GM21360 (cell line): Measurements from ENCODE around the gene OLR1.

ENCODE experiments used
- ATAC-seq: cut with Tn5 transposase; IDR thresholded peaks from one replicate; pipeline ENCODE4 v1.9.1; 2021; ENCODE audit warnings: mild to moderate bottlenecking, moderate library complexity; ENCODE audit not compliant: unreplicated experiment

The OLR1 gene

GRCh38 chr12:10154145-10154496 is 17.8 kb downstream of the OLR1 start:
- no peak for ATAC-seq

DNA sequence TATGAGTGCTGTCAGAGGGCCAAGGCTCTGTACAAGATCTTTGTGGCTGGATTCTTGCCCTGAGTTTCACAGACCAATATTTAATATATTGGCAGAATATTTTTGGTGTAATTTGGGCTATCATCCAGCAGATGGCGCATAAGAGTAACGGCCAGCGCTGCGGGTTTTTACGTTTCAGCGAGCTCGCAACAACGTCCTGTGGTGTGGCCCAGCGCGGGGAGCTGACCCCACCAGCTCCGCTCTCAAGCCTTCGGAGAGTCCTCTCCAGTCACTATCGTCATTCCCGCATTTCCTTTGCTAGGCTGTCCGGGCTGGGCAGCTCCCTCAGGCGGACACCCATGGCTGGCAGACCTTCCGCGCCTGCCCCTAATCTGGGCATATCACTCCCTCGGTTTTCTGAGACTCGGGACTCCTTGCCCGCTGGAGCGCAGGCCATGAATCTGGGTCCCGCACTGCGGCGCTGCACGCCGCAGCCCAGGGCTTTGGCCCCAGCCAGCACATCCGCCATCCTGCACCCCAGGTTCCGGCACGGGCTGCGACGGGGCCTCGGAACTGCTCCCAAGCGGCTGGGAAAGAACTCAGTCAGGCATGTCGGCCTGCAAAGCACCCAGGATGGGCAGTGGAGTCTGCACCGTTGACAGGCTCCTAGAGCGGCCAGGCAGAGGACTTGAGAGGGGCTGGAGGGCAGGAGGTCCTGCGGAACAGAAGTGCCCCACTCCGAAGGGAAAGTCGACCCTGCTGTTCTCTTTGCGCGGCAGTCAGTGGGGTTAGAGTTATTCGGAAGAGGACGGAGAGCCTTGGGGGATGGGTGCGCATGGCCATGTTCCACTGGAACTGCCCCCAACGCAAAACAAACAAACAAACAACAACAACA is 18.4 kb downstream of the OLR1 start:
- peak; percentile 58 for ATAC-seq

GRCh38 chr12:10151621-10152020 is 20.3 kb downstream of the OLR1 start:
- no peak for ATAC-seq

DNA sequence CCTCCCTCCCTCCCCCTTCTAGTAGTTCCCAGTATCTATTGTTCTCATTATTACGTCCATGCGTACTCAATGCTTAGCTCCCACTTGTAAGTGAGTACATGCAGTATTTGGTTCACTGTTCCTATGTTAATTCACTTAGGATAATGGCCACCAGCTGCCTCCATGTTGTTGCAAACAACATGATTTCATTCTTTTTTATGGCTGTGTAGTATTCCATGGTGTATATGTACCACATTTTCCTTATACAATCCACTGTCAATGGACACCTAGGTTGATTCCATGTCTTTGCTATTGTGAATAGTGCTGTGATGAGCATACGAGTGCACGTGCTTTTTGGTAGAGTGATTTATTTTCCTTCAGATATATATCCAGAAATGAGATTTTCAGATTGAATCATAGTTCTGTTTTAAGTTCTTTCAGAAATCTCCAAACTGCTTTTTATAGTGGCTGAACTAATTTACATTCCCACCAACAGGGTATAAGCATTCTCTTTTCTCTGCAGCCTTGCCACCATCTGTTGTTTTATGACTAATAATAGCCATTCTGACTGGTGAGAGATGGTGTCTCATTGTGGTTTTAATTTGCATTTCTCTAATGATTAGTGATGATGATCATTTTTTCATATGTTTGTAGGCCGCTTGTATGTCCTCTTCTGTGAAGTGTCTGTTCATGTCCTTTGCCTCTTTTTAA is 24.1 kb downstream of the OLR1 start:
- ATAC-seq = peak; percentile 69

DNA sequence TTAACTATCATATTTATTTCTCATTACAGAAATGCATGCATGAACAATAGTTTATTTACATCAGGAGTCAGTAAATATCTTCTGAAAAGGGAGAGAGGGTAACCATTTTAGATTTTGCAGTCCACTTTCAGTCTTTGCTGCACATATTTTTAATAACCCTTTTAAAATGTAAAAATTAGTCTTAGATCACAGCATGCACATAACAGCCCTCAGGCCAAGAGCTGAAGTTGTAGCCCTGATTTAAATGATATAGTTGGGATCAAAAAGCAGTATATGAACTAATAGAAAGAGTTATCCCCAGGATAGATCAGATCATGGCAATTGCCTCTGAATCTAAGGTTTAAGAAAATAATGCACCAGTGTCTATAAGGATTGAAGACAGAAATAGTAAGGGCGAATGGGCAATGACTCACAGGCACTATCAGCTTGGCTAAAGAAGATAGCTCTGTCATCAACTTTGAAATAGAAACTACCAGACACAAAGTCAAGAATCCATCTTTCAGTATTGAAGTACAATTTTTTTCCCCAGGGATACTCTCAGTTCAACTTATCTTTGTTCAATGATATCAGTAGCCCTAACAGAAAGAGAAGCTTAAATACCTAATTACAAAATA is 28.8 kb downstream of the OLR1 start:
- ATAC-seq = no peak

DNA sequence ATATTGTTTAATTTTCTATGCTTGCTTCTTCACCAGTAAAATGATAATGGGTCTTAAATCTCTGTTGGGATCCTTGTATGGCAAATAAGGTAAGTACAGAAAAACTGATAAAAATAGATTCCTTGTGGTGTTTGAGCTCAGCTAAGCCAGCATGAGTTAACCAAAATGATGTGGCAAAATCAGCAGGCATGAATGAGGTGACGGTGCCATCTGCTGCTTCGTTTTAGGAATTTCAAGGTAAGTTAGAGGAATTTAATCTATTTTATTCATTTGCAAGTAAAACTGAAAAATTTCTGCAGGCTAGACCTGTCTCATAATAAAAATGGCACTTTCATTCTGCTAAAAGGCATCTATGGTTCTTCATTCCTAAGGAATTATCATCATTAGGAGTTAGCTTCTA is 31.9 kb downstream of the OLR1 start:
- no peak for ATAC-seq

DNA sequence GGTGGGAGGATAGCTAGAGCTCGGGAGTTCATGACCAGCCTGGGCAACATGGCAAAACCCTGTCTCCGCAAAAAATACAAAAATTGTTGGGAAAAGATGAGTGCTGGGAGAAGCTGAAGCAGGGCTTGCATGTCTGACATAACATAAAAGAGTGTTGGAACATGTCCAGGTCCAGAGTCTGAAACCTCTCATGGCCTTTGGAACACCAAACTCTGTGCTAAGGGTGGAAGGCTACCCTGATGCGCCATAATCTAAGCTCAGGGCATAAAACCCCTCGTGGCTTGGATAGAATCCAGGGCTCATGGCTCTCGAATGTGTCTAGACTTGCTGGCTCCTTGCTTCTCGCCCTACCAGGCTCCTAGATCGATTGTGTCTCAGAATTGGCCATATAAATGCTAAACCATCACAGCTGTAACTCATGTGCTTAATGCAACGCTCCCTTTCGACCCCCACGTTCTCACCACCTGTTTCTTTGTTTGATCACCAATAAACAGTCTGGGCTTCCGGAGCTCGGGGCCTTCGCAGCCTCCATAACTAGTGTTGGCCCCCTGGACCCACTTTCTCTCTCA is 35.2 kb downstream of the OLR1 start:
- ATAC-seq = no peak

DNA sequence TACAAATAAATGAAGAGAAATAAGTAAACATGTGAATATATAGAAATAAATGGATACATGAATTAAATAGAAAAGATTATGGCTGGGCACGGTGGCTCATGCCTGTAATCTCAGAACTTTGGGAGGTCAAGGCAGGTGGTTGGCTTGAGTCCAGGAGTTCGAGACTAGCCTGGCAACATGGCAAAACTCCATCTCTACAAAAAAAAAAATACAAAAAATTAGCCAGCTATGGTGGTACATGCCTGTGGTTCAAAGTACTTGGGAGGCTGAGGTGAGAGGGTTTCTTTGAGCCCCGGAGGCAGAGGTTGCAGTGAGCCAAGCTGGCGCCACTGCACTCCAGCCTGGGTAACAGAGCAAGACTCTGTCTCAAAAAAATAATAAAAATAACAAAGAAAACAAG is 36.8 kb downstream of the OLR1 start:
- no peak for ATAC-seq

DNA sequence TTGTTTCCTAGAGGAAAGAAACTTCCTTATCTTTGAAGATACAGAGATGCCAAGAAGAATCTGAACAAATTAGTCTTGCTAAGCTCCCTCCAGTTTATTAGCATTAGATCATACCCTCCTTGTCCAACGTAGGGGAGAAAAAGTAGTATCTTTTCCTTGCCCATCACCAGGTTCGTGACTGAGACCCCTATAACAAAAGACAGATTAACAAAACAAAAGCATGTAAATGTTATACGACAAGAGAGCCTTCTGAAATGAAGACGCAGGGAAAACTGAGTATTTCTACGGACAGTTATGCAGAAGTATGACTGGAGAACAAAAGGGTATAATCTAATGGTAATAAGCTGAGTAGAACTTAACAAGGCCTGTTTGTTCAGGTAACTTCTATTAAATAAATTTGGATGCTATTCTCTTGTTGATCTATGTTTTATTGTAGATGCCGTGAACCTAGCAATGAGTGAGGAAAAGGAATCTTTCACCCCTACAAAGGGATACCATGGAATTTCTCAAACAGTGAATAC is 39.0 kb downstream of the OLR1 start:
- ATAC-seq = no peak

DNA sequence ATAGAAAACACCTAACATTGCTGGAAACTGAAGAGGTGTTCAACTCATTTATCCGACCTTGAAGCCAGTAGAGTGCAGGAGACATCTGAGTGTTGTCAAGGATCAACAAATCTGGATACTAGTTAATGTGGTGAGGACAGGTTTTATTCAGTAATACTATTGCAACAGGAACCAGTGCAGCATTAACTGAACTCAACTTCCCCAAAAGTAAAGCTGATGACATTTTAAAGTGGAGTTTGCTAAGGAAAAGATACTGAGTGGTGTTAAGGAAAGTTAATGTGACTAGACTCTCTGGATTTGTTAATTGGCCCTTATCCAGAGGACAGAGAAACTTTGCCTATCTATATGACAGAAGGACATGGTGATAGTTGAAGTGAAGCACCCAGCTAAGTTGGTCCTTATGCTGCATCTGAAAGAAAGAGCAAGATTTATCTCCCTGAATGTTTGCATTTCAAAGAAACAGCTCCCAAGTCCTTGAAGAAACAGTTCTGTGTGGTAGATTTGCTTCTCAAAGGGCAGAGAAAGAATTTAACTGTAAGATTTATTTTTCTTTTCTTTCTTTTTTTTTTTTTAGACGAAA is 40.7 kb downstream of the OLR1 start:
- ATAC-seq = no peak

DNA sequence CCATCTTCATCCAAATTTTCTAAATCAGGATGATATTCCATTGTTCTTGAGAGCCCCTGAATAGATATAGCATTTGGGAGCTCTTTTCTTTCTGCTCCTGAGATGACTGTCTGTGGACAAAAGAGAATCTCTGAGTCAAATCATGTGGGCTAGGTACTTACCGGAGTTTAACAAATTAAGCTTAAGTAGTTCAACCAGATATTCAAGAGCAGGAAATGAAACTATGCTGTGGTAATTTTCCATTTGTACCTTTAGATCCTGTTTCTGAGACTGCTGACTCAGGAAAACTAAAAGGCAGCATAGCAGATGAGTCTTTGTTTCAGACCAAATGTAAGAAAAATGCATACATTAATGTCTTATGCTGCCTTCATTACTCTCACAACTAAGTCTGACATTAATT is 41.9 kb downstream of the OLR1 start, which contains the start of gene CLEC7A:
Gene CLEC7A (minus strand): TSS at position 158 of the 400 bp plus-strand sequence. CDS start 117 bp downstream, at position 41.
- peak; percentile 93 for ATAC-seq

DNA sequence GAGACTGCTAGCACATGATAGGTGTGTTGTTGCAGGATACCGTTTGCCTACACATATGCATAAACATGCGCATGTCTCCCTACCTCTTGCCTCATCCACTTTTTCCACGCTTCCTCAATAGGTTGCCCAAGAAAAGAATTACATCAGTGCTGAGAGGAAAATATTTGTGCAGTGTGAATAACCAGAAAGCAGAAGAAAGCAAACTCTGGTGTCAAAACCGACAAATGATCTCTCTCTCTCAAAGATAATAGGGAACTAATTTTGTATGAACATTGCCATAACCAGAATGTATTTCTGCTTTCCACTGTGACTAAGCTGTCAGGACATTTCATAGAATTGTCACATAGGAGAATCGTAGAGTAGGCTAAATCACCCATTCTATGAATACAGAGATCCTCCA is 43.2 kb downstream of the OLR1 start:
- ATAC-seq = no peak

- ATAC-seq = no peak
Measured at GRCh38 chr12:10126413-10126812, 45.5 kb downstream of the OLR1 start.

- ATAC-seq = no peak
Measured at GRCh38 chr12:10122689-10123088, 49.2 kb downstream of the OLR1 start.

- no peak for ATAC-seq
Measured at GRCh38 chr12:10121278-10121677, 50.7 kb downstream of the OLR1 start.

DNA sequence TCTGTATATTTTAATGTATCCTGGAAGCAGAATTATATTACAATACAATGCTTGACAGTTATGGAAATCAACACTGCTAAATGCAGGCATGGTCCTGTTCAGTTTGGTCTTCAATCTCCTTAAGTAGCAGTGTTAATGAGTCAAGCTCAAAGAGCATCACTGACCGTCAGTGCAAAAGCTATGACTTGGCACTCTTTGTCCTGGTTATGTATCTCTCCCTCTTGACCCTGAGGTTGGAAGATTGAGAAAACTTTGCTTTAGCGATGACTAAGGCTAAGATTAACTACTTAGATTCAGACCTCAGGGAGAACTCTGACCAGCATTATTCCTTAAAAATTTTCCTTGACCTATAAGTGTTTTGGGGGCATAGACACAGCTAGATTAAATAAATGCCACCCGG is 52.9 kb downstream of the OLR1 start:
- no peak for ATAC-seq

- ATAC-seq = no peak
Measured at GRCh38 chr12:10115890-10116289, 56.0 kb downstream of the OLR1 start.

DNA sequence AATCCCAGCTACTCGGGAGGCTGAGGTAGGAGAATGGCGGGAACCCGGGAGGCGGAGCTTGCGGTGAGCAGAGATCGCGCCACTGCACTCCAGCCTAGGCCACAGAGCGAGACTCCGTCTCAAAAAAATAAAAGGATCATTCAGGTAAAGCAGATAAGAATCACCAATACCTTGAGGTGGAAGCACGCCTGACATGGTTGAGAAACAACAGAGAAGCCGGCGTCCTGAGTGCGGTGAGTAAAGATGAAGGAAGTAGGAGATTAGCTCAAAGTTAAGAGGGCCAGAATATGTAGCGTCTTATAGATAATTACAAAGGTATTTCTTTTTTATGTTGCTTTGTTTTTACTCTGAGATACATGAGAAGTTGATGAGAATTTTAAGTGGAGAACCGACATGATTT is 56.6 kb downstream of the OLR1 start:
- no peak for ATAC-seq

DNA sequence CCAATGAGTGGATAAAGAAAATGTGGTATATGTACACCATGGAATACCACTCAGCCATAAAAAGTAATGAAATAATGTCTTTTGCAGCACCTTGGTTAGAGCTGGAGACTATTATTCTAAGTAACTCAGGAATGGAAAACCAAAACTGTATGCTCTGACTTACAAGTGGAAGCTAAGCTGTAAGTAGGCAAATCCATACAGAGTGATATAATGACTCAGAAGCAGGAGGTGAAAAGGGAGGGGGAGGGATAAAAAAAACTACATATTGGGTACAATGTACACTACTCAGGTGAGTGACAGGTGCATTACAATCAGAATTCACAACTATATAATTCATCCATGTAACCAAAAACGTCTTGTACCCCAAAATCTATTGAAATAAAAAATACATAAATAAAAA is 58.0 kb downstream of the OLR1 start:
- no peak for ATAC-seq

DNA sequence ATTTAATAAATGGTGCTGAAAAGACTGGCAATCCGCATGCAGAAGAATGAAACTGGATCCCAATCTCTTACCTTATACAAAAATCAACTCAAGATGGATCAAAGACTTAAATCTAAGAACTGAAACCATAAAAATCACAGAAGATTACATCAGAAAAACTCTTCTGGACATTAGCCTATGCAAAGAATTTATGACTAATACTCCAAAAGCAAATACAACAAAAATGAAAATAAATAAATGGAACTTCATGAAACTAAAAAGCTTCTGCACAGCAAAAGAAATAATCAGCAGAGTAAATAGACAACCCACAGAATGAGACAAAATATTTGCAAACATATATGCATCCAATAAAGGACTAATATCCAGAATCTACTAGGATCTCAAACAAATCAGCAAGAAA is 58.9 kb downstream of the OLR1 start:
- no peak for ATAC-seq

DNA sequence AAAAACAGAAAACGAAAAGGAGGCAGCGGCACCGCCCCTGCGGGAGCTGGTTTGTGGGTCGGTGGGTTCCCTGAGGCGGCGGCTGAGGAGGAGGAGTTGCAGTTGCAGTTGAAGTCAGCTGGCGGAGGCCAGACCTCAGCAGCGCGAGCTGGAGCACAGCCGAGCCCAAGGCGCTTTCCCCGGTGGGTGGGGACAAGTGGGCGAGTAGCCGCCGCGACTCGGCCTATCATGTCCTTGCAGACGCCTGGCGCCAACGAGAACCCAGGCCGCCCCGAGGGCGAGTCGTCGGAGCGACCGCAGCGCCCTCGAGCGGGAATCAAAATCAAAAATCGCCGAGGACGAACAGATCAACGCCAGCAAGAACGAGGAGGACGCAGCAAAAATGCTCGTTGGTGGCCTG is 60.5 kb downstream of the OLR1 start:
- ATAC-seq = no peak
